Fibroblast of skin of left biceps (primary cell): Measurements from ENCODE around the gene RPUSD1.
"Not testable (repeated sequence)": the region's sequence is repeated elsewhere in the genome, so short reads cannot be mapped to it uniquely, and the experiment has no call there.

ENCODE experiments used
- DNase-seq, 2 experiments: peaks; one replicate each; pipeline ENCODE4 v3.0.0-alpha.2; 2013; ENCODE audit warnings: low read depth in 2 of 2

RPUSD1 gene

DNA sequence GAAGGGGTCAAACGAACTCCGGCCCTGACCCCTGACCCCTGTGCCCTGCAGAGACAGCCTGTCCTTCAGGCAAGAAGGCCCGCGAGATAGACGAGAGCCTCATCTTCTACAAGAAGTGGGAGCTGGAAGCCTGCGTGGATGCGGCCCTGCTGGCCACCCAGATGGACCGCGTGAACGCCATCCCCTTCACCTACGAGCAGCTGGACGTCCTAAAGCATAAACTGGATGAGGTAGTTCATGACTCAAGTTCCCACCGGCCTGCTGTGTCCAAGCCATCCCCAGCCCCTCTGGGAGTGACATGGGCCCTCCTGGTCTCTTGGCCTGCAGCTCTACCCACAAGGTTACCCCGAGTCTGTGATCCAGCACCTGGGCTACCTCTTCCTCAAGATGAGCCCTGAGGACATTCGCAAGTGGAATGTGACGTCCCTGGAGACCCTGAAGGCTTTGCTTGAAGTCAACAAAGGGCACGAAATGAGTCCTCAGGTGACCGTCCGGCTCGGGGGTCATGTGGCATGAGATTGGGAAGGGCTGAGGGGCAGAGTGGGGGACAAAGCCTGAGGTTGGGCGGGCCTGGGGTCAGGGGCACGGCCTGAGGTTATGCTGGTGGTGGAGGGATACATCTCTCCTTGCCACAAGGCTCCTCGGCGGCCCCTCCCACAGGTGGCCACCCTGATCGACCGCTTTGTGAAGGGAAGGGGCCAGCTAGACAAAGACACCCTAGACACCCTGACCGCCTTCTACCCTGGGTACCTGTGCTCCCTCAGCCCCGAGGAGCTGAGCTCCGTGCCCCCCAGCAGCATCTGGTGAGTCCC lies 22.0 kb downstream of the RPUSD1 start:
- no peak for DNase-seq

DNA sequence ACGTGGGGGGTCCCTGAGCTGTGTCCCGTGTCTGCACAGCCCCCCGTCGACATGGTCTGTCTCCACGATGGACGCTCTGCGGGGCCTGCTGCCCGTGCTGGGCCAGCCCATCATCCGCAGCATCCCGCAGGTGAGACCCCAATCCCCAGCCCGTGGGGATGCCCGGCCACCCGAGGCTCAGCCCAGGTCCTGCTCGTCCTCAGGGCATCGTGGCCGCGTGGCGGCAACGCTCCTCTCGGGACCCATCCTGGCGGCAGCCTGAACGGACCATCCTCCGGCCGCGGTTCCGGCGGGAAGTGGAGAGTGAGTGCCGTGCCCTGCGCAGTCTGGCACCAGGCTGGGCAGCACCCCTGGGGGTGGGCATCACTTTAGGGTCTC lies 22.7 kb downstream of the RPUSD1 start:
- no peak for DNase-seq

DNA sequence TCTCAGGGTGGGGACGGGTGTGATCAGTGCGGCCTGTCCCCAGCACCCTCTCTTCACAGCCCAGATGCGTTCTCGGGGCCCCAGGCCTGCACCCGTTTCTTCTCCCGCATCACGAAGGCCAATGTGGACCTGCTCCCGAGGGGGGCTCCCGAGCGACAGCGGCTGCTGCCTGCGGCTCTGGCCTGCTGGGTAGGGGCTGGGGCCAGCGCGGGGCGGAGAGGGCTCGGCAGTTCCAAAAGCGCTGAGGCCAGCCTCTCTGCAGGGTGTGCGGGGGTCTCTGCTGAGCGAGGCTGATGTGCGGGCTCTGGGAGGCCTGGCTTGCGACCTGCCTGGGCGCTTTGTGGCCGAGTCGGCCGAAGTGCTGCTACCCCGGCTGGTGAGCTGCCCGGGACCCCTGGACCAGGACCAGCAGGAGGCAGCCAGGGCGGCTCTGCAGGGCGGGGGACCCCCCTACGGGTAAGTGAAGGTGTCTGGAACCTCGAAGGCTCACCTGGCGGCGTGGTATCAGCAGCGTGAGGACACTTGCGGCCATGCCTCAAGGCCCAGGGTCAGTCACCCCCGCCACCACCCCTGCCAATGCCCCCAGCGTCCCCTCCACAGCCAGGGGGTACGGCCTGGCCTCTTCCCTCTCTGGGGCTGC lies 23.2 kb downstream of the RPUSD1 start:
- DNase-seq, result no peak

DNA sequence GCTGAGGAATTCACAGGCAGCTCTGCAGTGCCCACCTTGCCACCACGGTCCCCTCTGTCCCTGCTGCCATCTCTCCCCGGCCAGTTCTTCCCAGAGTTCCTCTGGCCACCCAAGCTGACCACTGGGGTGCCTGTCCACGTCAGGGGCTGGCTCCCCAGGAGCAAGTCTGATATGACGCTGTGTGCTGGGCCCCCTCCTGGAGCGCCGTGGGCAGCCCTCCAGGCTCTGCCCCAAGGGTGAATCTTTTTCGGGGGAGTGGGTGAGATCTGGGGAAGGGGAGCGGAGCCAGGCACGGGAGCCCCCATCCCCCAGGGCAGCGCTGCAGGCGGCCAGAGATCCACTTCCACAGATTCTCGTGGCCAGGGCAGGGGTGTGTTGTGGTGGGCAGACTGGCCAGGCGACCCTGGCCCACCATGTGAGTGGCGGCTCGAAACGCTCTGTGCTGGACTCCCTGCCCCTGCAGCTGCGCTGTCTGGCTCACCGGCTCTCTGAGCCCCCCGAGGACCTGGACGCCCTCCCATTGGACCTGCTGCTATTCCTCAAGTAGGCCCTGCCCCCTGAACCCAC lies 23.9 kb downstream of the RPUSD1 start:
- DNase-seq, result no peak

DNA sequence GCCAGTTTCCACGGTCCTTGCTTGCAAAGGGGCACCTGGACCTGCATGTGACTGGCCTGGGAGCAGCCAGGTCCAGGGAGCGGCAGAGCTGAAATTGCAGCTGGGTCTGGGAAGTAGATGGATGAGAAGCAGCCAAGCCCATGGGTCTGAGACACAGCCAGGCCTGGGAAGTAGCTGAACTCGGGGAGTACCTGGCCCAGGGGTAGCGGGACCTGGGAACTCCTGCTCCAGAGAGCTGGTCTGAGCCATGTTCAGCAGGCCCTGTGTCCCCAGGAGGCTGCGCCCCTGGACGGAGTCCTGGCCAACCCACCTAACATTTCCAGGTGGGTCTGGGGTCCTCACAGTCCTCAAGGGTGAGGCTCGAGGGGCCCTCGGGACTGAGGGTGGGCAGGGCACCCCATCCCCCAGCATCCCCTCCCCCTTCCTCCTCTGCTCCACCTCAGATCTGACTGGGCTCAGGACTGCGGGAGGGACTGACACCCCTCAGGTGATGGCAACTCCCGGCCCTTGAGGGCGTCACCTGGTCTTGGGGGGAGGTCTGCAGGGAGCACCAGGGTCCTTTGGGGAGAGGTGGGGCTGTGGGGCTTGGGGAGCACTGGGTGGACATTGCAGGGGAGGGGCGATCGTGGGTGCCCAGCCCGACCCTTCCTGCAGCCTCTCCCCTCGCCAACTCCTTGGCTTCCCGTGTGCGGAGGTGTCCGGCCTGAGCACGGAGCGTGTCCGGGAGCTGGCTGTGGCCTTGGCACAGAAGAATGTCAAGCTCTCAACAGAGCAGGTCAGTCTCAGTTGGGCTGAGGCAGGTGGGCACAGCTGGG lies 24.6 kb downstream of the RPUSD1 start:
- DNase-seq, result no peak

DNA sequence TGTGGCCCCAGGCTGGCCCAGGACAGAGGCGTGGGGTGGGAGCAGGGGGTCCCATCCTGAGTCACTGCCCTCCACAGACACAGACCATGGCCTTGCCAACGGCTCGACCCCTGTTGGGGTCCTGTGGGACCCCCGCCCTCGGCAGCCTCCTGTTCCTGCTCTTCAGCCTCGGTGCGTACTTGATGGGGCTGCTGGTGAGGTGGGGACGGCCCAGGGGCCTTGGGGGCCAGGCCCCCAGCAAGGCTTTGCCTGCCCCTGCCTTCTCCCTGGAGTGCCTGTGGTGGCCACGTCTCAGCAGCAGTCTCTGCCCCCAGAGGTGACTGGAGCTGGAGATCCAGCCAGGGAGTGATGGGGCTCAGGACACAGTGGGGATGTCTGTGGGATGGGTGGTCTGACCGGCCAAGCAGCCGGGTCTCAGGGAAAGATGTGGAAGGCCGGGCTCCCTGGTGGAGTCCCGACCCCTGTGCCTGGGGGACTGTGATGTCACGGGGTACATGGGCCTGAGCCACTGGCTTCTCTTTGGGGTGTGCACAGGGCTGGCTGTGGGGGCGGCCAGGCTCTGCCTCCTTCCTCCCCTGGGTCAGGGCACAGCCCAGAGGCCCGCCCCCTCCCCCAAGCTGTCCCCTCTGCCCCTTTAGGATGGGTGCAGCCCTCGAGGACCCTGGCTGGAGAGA lies 25.4 kb downstream of the RPUSD1 start:
- DNase-seq, result no peak

DNA sequence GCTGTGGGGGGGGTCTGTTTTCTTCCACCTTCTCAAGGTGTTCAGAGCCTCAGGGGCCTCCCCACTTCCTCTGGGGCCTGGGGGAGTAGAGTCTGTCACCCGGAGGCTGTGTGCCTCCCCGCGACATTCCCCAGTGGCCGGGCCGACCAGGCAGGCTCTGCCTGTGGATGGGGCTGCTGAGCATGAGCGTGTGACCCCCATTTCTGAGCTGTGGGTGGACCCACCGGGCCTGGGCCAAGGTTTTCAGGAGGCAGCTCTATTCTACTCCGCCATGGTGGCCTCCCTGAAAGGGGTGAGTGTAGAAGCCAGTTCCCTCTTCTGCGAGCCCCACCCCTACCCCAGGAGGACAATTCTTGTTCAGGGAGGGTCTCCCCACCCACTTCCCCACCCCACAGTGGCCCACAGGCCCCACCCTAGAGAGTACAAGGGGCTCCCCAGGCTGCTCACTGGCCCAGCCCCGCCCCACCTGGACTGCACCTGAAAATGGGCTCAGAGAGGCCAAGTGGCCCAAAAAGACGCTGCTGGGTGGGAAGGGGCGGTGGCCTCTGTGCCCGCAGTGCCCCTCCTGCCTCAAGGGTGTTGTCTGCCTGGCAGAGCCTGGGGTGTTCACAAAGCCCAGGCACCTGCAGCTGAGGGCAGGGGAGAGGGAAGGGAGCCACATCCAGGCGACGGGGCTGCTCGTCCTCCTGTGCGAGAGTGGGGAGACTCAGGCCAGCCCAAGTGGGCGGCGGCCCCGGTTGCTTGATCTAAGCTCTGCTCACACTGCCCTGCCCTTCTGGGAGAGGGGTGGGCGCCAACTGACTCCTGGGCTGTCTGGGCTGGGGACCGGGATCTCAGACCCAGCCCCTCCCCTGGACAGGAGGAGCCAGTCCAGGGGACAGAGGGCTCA lies 26.3 kb downstream of the RPUSD1 start:
- DNase-seq, result no peak

DNA sequence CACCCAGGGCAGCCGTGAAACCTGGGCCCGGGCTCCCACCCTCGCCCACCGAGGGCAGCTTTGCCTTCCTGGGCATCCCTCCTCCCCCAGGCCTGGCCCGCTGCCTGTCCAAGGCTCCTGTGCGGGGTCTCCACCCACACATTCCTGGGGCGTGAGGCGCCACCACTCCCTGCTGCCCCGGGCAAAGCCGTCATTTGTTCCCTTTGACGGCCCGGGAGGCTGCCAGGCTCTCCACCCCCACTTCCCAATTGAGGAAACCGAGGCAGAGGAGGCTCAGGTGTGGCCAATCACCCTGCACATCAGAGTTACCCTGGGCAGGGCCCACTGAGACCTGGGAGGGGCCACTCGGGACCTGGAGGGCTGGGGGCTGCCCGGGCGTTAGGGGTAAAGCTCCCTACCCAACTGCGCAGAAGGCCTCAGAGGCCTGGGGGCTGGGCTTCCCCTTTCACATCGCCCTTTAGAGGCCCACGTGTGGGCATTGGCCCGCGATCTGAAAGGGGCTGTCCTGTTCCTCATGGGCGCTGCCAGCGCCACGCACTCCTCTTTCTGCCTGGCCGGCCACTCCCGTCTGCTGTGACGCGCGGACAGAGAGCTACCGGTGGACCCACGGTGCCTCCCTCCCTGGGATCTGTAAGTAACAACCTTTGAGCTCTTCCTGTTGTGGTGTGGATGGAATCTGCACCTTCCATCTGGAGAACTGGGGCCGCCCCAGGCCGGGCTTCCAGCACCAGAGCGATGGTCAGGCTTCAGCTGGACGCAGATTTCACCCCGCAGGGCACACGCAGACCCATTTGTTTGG lies 27.4 kb downstream of the RPUSD1 start, which contains the start of gene MSLN:
Gene MSLN (plus strand): TSS at position 190 of the 799 bp plus-strand sequence. CDS start 1,947 bp downstream, outside the sequence.
- DNase-seq, result no peak

DNA sequence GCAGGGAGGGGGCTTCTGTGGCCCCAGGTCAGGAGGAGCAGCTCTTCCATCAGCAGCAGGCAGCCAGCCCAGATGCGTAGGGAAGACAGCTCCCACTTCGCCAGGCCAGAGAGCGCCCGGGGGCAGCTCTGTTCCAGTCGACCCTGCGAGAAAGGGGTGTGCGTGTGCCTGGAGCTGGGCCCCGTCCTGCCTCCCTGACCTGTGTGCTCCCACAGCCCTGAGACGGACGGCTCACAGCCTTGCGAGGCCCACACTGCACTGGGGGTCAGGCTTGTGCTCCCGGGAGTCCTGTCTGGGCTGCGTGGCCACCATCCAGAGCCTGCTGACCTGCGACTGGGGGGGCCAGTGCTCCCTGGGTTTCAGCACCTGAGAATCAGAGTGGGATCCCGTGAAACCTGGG lies 28.1 kb downstream of the RPUSD1 start:
- DNase-seq, result no peak

DNA sequence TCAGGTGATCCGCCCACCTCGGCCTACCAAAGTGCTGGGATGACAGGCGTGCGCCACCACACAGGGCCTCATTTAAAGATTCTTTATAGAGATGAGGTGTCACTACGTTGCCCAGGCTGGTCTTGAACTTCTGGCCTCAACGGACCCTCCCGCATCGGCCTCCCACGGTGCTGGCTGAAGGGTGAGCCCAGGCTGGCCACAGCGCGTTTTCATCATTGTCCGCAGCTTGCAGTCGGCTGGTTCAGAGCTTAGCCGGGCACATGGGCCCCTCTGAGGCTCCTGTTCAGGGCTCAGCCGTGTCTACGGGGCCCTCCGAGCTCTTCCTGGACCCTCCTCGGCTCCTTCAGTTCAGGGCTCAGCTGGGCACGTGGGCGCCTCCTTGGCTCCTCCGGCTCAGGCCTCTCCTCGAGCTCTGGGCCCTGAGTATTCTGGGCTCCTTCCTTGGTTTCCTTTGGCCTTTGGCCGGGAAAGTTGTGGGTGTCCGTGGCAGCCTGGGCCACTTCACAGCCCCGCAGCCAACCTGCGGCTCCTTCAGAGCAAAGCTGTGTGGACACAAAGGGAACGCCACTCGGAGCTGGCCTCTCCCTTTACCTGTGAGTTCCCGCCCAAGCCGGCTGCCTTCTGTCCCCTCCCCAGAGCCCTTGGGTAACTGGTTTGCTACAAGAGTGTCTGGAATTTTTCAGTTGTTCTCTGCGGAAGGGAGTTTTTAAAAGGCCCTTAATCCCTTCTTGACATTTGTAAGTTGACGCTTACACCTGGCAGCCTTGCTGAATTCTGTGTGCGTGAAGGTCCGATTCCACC lies 28.9 kb downstream of the RPUSD1 start:
- no peak for DNase-seq

DNA sequence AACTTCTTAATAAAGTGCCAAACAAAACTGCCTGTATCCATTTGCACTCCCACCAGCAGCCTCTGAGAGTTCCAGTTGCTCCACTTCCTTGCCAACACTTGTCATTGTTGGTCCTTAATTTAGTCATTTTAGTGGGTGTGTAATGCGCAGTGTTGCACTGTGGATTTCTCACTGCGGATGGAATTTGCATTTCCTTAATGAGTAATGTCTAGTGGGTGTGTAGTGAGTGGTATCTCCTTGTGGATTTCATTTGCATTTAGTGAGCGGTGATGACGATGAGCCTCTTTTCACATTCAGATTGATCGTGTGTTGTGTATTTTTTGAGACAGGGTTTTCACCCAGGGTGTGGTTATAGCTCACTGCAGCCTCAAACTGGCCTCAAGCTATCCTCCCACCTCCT lies 31.8 kb downstream of the RPUSD1 start:
- DNase-seq, result no peak

DNA sequence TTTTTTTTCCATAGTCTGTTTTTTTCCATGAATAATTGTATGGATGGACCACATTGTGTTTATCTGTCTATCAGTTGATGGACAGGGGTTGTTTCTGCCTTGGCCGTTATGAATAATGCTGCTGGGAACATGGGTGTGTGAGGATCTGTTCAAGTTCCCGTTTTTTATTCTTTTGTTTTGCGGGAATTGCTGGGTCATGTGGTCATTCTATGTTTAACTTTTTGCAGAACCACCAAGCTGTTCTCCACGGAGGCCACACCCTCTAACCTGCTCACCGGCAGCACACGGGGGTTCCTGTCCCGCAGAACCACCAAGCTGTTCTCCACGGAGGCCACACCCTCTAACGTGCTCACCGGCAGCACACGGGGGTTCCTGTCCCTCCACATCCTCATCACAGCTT lies 33.5 kb downstream of the RPUSD1 start:
- no peak for DNase-seq

DNA sequence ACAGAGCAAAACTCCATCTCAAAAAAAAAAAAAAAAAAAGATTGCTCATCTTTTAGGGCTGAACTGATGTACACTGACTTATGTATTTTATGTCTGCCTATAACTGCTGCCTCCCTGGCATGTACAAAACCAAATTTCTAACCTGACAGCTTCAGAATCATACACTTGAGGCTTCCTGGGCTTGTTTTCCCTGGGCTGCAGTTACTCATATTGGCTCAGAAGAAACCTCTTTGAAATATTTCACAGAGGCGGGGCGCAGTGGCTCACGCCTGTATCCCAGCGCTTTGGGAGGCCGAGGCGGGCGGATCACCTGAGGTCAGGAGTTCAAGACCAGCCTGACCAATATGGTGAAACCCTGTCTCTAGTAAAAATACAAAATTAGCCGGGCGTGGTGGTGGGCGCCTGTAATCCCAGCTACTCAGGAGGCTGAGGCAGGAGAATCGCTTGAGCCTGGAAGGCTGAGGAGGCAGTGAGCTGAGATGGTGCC lies 34.0 kb downstream of the RPUSD1 start:
- not testable (repeated sequence) for DNase-seq

DNA sequence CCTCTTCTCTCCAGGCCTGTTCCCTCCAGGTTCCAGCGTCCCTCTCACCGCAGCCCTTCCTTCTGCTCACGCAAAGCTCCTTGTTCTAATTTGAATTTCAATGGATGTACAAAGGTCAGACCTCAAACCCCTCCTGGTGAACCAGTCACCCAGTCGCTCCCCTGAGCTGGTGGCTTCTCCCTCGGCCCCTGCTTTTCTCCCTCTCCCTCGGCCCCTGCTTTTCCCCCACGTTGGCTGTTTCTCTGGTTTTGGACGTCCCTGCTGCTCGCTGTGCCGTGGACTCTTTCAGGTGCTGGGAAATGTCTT lies 36.2 kb downstream of the RPUSD1 start:
- no peak for DNase-seq

DNA sequence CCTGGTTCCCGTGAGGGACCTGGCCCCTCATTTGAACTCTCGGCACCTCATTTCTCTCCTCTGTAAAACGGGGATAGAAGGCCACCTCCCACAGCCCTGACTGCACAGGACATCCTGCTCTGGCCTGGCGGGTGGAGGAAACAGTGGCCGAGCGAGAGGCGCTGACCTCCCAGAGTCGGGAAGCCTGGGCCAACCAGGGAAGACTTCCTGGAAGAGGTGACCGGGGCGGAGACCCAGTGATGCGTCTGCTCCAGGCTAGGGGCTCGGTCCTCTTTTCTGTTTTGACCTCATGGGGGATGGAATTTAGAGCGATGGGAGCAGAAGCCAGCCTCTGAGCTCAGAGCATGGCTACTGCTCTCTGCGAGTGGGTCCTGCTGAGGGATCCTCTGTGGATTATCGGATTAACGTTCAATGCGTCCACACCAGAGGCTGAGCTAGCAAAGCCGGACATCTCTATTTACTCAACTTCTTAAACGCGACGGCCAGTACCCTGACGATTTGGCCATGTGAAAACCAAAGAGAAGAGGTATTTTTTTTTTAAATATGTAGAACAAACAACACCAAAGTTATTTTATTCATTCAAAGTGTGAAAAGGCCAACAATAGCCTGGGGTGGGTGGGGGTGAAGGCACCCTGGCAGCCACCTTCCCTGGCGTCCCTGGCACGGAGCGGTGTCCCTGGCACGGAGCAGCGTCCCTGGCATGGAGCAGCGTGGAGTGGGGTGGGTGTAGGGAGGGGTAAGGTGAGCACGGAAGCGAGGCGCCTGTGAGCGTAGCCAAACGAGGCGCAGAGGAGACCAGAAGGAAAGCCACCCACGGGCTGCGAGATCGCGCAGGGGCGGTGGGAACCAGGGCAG lies 36.8 kb downstream of the RPUSD1 start:
- DNase-seq, result no peak

DNA sequence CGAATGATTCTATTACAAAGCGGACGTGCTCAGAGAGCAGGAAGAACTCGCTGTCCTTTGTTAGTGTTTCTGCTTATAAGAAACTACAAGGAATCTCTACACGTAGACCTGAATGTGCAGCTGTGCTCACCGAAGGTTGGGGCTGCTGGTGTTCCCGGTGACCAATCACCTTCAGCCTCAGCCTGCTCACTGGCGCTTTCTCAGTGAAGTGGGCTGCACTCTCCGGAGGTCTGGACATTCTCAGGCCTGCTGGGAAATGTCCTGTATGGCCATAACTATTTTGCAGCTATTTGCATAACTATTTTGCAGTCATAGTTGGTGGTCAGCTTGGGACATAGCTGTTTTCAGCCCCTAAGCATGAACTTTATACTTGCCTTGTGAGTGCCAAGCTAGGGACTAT lies 37.7 kb downstream of the RPUSD1 start:
- no peak for DNase-seq

DNA sequence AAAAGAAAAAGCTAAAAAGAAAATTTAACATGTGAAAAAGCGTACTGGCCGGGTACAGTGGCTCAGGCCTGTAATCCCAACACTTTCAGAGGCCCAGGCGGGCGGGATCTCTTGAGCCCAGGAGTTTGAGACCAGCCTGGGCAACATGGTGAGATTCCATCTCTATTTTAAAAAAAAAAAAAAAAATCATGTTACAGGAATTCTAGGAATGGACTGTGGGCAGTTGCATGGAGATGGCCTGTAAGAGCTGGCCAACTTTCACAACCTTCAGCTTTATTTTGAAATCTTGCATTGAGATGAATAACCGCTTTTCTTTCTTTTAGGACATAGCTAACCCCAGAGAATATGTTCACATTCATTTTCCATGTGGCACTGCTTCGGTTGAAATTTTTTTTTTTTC lies 39.2 kb downstream of the RPUSD1 start:
- DNase-seq, result peak; percentile 33 to 42
